ENCODE results near the gene HAPLN1.
"Not testable (repeated sequence)": the region's sequence is repeated elsewhere in the genome, so short reads cannot be mapped to it uniquely, and the experiment has no call there.

The HAPLN1 gene

GRCh38 chr5:83720836-83721537, at the start of gene HAPLN1:
Gene HAPLN1 (minus strand): TSS chr5:83720855. CDS start chr5:83673523, 47,332 bp downstream.
- no peak for DNase-seq
- in situ Hi-C loops (cut with MboI; ENCODE audit: low pct_unique_long_range_greater_than_20kb, low sequenced_read_pairs), result no loop called here

GRCh38 chr5:83767409-83767992, 46.8 kb upstream of the HAPLN1 start:
- DNase-seq, result no peak
- in situ Hi-C loops (cut with MboI; ENCODE audit: low pct_unique_long_range_greater_than_20kb, low sequenced_read_pairs), result no loop called here

DNA sequence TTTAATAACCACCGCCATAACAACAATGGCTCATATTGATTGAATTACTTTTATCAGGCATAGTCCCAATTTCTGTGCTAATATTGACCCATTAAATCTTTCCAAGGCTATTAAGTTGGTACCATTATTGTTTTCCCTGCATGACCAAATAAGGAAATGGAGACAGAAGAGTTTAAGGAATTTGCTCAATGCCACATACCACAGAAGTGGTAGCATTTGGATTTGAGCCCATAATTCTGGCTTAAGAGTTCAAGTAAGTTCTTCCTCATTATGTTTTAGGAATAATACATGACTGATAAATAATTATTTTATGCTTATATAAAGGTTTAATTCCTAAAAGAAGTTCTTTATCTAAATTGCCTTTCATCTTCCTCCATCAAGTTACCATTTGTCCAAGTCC, 43.4 kb upstream of the HAPLN1 start:
- in situ Hi-C loops (cut with MboI; ENCODE audit: low pct_unique_long_range_greater_than_20kb, low sequenced_read_pairs), result no loop called here

GRCh38 chr5:83760579-83760978, 39.9 kb upstream of the HAPLN1 start:
- no peak for DNase-seq
- in situ Hi-C loops (cut with MboI; ENCODE audit: low pct_unique_long_range_greater_than_20kb, low sequenced_read_pairs), result no loop called here

More for the DNA sequence above, 43.4 kb upstream of the HAPLN1 start:
- DNase-seq, result no peak

DNA sequence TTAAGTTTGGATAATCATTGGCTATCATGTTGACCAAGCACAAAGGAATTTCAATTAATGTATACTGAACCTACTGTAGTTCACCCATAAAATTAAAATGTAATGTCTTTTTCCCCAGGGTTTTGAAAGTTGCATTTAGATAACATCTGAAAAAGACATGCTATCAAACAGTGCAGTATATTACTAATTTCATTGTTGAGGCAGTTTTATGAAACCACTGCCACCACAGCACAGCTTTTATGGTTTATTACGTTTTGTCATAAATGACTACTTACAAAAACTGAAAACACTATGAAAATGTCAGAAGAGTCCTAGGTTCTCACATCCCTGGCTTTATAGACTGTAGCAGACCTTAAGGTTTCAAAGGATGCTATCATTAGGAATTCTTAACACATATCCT, 32.0 kb upstream of the HAPLN1 start:
- in situ Hi-C loops (cut with MboI; ENCODE audit: low pct_unique_long_range_greater_than_20kb, low sequenced_read_pairs), result no loop called here
- DNase-seq, result no peak

GRCh38 chr5:83751201-83751600, 30.5 kb upstream of the HAPLN1 start:
- no peak for DNase-seq
- in situ Hi-C loops (cut with MboI; ENCODE audit: low pct_unique_long_range_greater_than_20kb, low sequenced_read_pairs), result no loop called here

- in situ Hi-C loops (cut with MboI; ENCODE audit: low pct_unique_long_range_greater_than_20kb, low sequenced_read_pairs), result no loop called here
- peak; percentile 82 for DNase-seq
Measured at GRCh38 chr5:83750749-83751148, 30.1 kb upstream of the HAPLN1 start.

DNA sequence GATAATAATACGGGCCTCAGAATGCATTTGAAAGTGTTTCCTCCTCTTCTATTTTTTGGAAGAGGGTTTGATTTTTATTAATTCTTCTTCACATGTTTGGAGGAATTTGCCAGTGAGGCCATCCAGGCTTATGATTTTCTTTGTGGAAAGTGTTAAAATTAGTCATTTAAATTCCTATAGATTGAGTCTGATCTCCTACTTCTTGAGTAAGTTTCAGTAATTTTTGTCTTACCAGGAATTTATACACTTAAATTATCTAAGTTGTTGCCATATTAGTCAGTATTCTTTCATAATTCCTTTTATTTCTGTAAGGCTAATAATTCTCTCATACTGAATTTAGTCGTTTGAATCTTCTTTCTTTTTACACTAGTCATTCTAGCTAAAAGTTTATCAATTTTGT, 25.2 kb upstream of the HAPLN1 start:
- in situ Hi-C loops (cut with MboI; ENCODE audit: low pct_unique_long_range_greater_than_20kb, low sequenced_read_pairs), result no loop called here
- no peak for DNase-seq

DNA sequence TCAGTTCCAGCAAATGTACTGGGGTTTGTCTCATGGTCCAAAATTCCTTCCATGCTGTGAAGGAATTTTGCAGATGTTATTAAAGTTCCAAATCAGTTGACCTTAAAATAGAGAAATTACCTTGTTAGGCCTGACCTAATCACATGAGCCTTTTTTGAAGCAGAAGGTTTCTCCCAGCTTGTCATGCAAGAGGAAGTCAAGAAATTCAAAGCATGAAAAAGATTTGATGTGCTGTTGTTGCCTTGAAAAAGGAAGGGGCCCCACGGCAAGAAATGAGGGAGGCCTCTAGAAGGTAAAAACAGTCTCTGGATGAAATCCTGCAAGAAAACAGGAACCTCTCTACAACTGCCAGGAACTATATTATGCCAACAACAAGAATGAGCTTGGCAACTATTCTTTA, 24.2 kb upstream of the HAPLN1 start:
- peak; percentile 83 for DNase-seq
- in situ Hi-C loops (cut with MboI; ENCODE audit: low pct_unique_long_range_greater_than_20kb, low sequenced_read_pairs), result no loop called here

- in situ Hi-C loops (cut with MboI; ENCODE audit: low pct_unique_long_range_greater_than_20kb, low sequenced_read_pairs), result no loop called here
- no peak for DNase-seq
Measured at GRCh38 chr5:83742089-83742488, 21.4 kb upstream of the HAPLN1 start.

- in situ Hi-C loops (cut with MboI; ENCODE audit: low pct_unique_long_range_greater_than_20kb, low sequenced_read_pairs), result no loop called here
- no peak for DNase-seq
Measured at GRCh38 chr5:83741571-83741970, 20.9 kb upstream of the HAPLN1 start.

DNA sequence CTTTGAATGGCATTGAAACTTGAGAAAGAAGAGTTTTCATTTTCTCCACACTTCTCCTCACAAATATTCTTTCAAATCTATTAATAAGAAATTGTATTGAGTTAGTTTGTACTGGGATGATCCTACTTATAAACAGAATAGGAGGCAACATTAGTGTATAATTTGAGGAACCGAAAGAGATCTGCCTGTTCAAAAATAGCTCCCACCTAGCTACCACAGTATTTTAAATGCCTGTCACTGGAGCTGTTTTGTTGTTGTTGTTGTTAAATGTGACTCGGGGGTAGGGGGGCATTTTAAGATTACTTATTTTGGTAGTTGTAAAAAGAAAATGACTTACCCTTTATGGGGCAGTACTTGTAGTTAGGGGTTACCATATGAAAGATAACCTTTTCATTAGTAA, 20.1 kb upstream of the HAPLN1 start:
- DNase-seq, result no peak
- in situ Hi-C loops (cut with MboI; ENCODE audit: low pct_unique_long_range_greater_than_20kb, low sequenced_read_pairs), result no loop called here

- in situ Hi-C loops (cut with MboI; ENCODE audit: low pct_unique_long_range_greater_than_20kb, low sequenced_read_pairs), result not testable (repeated sequence)
Measured at GRCh38 chr5:83736169-83736568, 15.5 kb upstream of the HAPLN1 start.

GRCh38 chr5:83735058-83735457, 14.4 kb upstream of the HAPLN1 start:
- in situ Hi-C loops (cut with MboI; ENCODE audit: low pct_unique_long_range_greater_than_20kb, low sequenced_read_pairs), result not testable (repeated sequence)

More at GRCh38 chr5:83736169-83736568, 15.5 kb upstream of the HAPLN1 start:
- not testable (repeated sequence) for DNase-seq

DNA sequence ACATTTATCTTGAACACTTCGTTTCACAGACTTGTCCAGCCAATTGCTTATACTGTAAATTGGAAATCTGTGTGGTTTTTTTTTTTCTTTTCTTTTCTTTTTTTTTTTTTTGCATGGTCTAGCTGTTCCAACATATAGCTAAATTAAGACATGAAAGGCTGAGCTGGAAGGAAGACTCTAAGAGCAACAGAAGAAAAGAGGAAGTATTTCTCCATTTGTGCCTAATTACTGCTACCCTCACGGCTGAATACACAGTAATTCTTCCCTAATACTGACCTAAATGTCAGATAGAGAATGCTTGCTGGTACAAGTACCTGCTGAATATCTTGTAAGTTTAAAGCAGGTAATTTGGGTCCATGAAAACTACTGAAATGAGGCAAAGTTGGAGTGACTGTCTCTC, 11.0 kb upstream of the HAPLN1 start:
- in situ Hi-C loops (cut with MboI; ENCODE audit: low pct_unique_long_range_greater_than_20kb, low sequenced_read_pairs), result no loop called here

More at GRCh38 chr5:83735058-83735457, 14.4 kb upstream of the HAPLN1 start:
- not testable (repeated sequence) for DNase-seq

DNA sequence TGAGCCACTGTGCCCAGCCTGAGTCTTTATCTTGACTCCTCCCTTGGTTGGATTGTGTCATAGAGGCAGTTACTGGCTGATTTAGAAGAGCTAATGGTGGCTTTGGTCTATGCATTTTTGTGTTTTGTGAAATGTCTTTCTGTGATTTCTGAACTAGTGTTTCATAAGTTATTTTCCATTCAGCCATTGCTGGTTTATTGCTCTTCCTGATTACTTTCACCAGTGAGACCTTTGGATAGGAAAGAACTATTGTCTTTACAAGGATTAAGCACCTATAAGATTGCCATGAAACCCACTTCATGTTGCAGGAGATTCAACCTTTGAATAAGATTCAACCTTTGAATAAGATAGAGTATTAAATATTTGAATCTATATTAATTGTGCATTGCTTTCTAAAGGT, 8.7 kb upstream of the HAPLN1 start:
- in situ Hi-C loops (cut with MboI; ENCODE audit: low pct_unique_long_range_greater_than_20kb, low sequenced_read_pairs), result no loop called here

More for the DNA sequence above, 11.0 kb upstream of the HAPLN1 start:
- DNase-seq, result peak; percentile 67

GRCh38 chr5:83726912-83727311, 6.3 kb upstream of the HAPLN1 start:
- no peak for DNase-seq
- in situ Hi-C loops (cut with MboI; ENCODE audit: low pct_unique_long_range_greater_than_20kb, low sequenced_read_pairs), result no loop called here

More for the DNA sequence above, 8.7 kb upstream of the HAPLN1 start:
- DNase-seq, result no peak

- in situ Hi-C loops (cut with MboI; ENCODE audit: low pct_unique_long_range_greater_than_20kb, low sequenced_read_pairs), result no loop called here
- DNase-seq, result no peak
Measured at GRCh38 chr5:83724935-83725334, 4.3 kb upstream of the HAPLN1 start.

- DNase-seq, result no peak
- in situ Hi-C loops (cut with MboI; ENCODE audit: low pct_unique_long_range_greater_than_20kb, low sequenced_read_pairs), result no loop called here
Measured at GRCh38 chr5:83724001-83724400, 3.3 kb upstream of the HAPLN1 start.

DNA sequence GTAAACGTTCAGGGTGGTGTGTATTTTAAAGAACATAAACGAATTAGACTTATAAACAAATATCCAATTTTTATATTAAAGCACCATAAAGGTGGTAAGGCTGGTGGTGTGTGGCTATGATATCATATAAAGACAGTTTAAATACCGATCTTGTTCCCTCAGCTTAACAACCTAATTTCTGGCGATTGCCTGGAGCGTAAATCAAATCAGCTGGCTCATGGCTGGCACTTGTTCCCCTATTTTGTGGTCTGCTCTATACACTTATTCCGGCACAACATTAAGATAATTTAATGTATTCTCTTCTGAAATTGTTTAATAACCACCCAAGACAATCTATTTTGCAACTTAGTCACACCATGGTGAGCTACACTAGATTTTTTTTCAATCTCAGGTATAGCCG, 2.4 kb upstream of the HAPLN1 start:
- in situ Hi-C loops (cut with MboI; ENCODE audit: low pct_unique_long_range_greater_than_20kb, low sequenced_read_pairs), result no loop called here

More for the DNA sequence above, 2.4 kb upstream of the HAPLN1 start:
- no peak for DNase-seq

All from KBM-7 (cell line).